ENCODE results near the gene OPA1. TPM values are rescaled to one million over a fixed set of nuclear protein-coding genes. Genes with fewer than 3 reads are reported as not detected.

The OPA1 gene
- total RNA-seq, 1 experiment from 2014 or later, result 115 TPM

- CTCF ChIA-PET, result no interaction called here
- H3K9me3 Mint-ChIP-seq (ENCODE audit: low read depth, unreplicated experiment), result peaks cover 10% of the 10 kb centered on the region
- DNase-seq, result no peak
- H3K4me3 Mint-ChIP-seq (ENCODE audit: low read depth, unreplicated experiment), result no peak overlapping the region
- H3K27ac Mint-ChIP-seq (ENCODE audit: unreplicated experiment), result no peak overlapping the region
- peaks cover 36% of the 10 kb centered on the region for H3K4me1 Mint-ChIP-seq (ENCODE audit: low read depth, unreplicated experiment)
- BruUV-seq (replicated peaks), result no TSS peak
- H3K36me3 Mint-ChIP-seq (ENCODE audit: insufficient read depth, unreplicated experiment), result peaks cover 11% of the 10 kb centered on the region
- intact Hi-C loops (cut with micrococcal nuclease; ENCODE audit: unreplicated experiment), result no loop called here
- no peak for TF ChIP-seq CTCF (IDR thresholded peaks at IDR 0.05; ENCODE audit: unreplicated experiment)
- no peaks in the 10 kb centered on the region for H3K27me3 Mint-ChIP-seq (ENCODE audit: unreplicated experiment)
Measured at GRCh38 chr3:193548406-193548805, 44.6 kb upstream of the OPA1 start.

GRCh38 chr3:193552923-193553322 is 40.1 kb upstream of the OPA1 start:
- H3K27me3 Mint-ChIP-seq (ENCODE audit: unreplicated experiment), result no peaks in the 10 kb centered on the region
- peaks cover 62% of the 10 kb centered on the region for H3K4me1 Mint-ChIP-seq (ENCODE audit: low read depth, unreplicated experiment)
- intact Hi-C loops (cut with micrococcal nuclease; ENCODE audit: unreplicated experiment), result loop anchor here (10.0 kb wide), 2 partner anchors 638 to 668 kb away; partner anchors contain the start of gene MB21D2
- peak overlapping the region; percentile 91 for H3K27ac Mint-ChIP-seq (ENCODE audit: unreplicated experiment)
- H3K9me3 Mint-ChIP-seq (ENCODE audit: low read depth, unreplicated experiment), result no peaks in the 10 kb centered on the region
- BruUV-seq (replicated peaks), result no TSS peak
- DNase-seq, result no peak
- peaks cover 39% of the 10 kb centered on the region for H3K36me3 Mint-ChIP-seq (ENCODE audit: insufficient read depth, unreplicated experiment)
- CTCF ChIA-PET, result interaction anchor here (0.6 to 1.3 kb wide), 2 partner anchors 9 to 984 kb away, joined by 3 to 8 read pairs; no protein-coding TSS in a partner anchor
- H3K4me3 Mint-ChIP-seq (ENCODE audit: low read depth, unreplicated experiment), result peak overlapping the region; percentile 81
- no peak for TF ChIP-seq CTCF (IDR thresholded peaks at IDR 0.05; ENCODE audit: unreplicated experiment)

GRCh38 chr3:193553586-193553985 is 39.4 kb upstream of the OPA1 start:
- H3K27me3 Mint-ChIP-seq (ENCODE audit: unreplicated experiment), result no peaks in the 10 kb centered on the region
- CTCF ChIA-PET, result no interaction called here
- no peak for DNase-seq
- H3K27ac Mint-ChIP-seq (ENCODE audit: unreplicated experiment), result peak overlapping the region; percentile 91
- H3K36me3 Mint-ChIP-seq (ENCODE audit: insufficient read depth, unreplicated experiment), result peaks cover 39% of the 10 kb centered on the region
- H3K9me3 Mint-ChIP-seq (ENCODE audit: low read depth, unreplicated experiment), result no peaks in the 10 kb centered on the region
- no TSS peak for BruUV-seq (replicated peaks)
- no peak for TF ChIP-seq CTCF (IDR thresholded peaks at IDR 0.05; ENCODE audit: unreplicated experiment)
- intact Hi-C loops (cut with micrococcal nuclease; ENCODE audit: unreplicated experiment), result loop anchor here (10.0 kb wide), 2 partner anchors 639 to 669 kb away; partner anchors contain the start of gene MB21D2
- peak overlapping the region; percentile 81 for H3K4me3 Mint-ChIP-seq (ENCODE audit: low read depth, unreplicated experiment)
- peaks cover 69% of the 10 kb centered on the region for H3K4me1 Mint-ChIP-seq (ENCODE audit: low read depth, unreplicated experiment)

GRCh38 chr3:193554811-193555210 is 38.2 kb upstream of the OPA1 start, which contains the start of gene ATP13A4:
ATP13A4 (minus strand) TSS chr3:193554895; CDS start chr3:193554799, 96 bp downstream.
- H3K27me3 Mint-ChIP-seq (ENCODE audit: unreplicated experiment), result no peaks in the 10 kb centered on the region
- H3K36me3 Mint-ChIP-seq (ENCODE audit: insufficient read depth, unreplicated experiment), result peaks cover 39% of the 10 kb centered on the region
- peak; percentile 84 for DNase-seq
- H3K9me3 Mint-ChIP-seq (ENCODE audit: low read depth, unreplicated experiment), result no peaks in the 10 kb centered on the region
- peaks cover 72% of the 10 kb centered on the region for H3K4me1 Mint-ChIP-seq (ENCODE audit: low read depth, unreplicated experiment)
- H3K4me3 Mint-ChIP-seq (ENCODE audit: low read depth, unreplicated experiment), result peak within 1 kb of the TSS; percentile 81
- TF ChIP-seq CTCF (IDR thresholded peaks at IDR 0.05; ENCODE audit: unreplicated experiment), result no peak
- intact Hi-C loops (cut with micrococcal nuclease; ENCODE audit: unreplicated experiment), result loop anchor here (2.0 to 10.0 kb wide), 3 partner anchors 64 to 670 kb away; partner anchors contain the start of gene MB21D2
- CTCF ChIA-PET, result interaction anchor here (1.1 to 1.2 kb wide), 3 partner anchors 9 to 91 kb away, joined by 3 read pairs; no protein-coding TSS in a partner anchor
- no TSS peak for BruUV-seq (replicated peaks)
- H3K27ac Mint-ChIP-seq (ENCODE audit: unreplicated experiment), result peak within 1 kb of the TSS; percentile 91

Data from Calu3 (cell line).